Cardiac ventricle fibroblast (primary cell): ENCODE measurements around the gene LONRF2. TPM values are rescaled to one million over a fixed set of nuclear protein-coding genes. Genes with fewer than 3 reads are reported as not detected.

ENCODE experiments used
- total RNA-seq: library from RNA; depleted of rRNA; stranded (reverse); fragments of >200 nt; gene quantifications from 2 replicates; pipeline ENCODE4 v1.2.3, GENCODE V29; 2015

LONRF2 gene
- 0.24 and 0.44 TPM in 2 replicates for total RNA-seq

GRCh38 chr2:100321866-100322820 is at the start of gene LONRF2:
Gene LONRF2, minus strand, starts transcription at chr2:100322501. Its CDS starts 408 bp downstream, at chr2:100322093.

Other genes with a start within 250 kb of the LONRF2 start
- 0.05 and 0.19 TPM in 2 replicates for gene AFF3, start 179.9 kb downstream of the LONRF2 start, total RNA-seq
- 4.5 and 5.0 TPM in 2 replicates for gene CHST10, start 95.2 kb upstream of the LONRF2 start, total RNA-seq
- gene NMS, start 148.0 kb upstream of the LONRF2 start, total RNA-seq: not detected in 2 replicates
- 7.2 and 10.2 TPM in 2 replicates for gene PDCL3, start 240.5 kb upstream of the LONRF2 start, total RNA-seq